GM19025 (cell line): ENCODE results near the gene REPS1.

ENCODE experiments used
- ATAC-seq: cut with Tn5 transposase; IDR thresholded peaks from one replicate; pipeline ENCODE4 v1.9.1; 2021; ENCODE audit warnings: mild to moderate bottlenecking, low read depth, moderate library complexity; ENCODE audit not compliant: unreplicated experiment

Gene REPS1

DNA sequence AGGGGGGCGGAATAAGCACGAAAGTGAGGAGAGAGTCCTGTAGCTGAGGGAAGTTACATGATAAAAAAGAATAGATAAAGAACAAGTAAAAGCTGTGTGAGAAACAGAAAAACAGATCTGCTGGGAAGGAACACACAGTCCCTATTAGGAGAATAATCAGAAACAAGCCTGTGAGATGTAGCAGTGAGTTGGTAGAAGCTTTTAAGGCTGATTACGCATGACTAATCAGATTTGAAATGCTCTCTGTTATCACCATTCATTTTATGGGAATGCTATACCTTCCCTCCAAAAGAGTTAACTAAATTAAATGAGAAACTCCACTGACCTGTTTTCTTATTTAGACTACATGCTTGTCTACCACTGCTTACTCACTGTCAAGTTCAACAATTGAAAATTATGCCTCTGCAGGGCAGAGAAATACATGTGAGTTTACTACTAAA is 15.8 kb downstream of the REPS1 start:
- no peak for ATAC-seq

DNA sequence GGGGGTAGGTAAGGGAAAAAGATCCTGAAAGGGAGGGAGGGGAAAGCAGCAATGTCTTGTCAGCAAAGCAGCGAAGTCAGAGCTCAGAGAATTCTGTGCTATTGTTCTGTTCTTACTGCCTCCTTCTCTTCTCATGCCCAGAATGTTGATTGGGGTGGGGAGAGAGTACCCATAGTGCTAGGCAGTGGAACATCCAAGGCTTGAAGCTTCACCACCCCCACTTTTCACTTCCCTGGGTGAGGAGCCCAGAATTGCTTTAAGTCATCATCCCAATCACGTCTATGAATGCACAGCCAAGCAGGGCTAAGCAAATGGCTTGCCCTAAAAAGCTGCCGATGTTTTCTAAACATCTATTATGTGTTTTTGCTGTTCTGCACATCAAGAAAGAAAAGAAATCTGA is 16.5 kb downstream of the REPS1 start:
- ATAC-seq, result no peak

DNA sequence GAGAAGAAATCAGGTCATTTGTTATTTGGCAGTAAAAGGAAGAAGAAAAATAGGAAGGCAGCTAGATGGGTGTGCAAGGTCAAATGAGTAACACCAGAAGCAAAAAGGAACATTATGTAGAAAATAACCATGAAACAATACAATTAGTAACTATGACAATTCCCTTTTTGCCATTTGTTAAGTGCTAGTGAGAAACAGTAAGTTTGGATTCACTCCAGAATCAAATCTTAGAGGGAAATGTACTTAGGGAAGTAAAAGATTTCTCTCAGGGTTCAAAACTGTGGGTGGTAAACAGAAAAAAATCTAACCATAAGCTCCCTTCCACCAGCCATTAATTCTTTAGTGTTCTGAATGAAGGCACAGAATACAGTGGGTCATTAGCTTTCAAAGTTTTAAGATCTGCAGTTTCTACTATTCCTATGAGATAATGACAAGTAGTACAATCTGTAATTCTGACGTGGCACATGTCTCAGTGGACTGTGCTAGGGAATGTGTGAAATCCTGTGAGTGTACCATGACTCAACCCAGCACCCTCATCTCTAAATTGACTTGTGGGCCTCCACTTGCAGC is 17.1 kb downstream of the REPS1 start:
- peak; percentile 57 for ATAC-seq

DNA sequence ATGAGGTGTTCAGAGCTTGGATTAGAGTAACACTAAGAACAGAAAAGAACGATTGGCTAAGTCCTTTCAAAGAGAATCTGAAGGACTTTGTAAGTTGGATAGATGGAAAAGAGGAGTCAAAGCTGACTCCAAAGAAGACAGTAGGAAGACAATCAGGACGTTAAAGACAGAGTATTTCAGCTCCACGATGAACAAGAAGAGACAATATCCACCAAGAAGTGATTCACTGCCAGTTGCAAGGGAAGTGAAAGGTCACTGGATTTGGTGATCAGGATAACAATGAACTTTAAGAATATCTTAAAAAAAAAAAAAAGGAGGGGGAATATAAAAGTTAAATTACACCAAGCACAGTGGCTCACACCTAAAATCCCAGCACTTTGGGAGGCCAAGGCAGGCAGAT is 17.9 kb downstream of the REPS1 start:
- ATAC-seq, result no peak

DNA sequence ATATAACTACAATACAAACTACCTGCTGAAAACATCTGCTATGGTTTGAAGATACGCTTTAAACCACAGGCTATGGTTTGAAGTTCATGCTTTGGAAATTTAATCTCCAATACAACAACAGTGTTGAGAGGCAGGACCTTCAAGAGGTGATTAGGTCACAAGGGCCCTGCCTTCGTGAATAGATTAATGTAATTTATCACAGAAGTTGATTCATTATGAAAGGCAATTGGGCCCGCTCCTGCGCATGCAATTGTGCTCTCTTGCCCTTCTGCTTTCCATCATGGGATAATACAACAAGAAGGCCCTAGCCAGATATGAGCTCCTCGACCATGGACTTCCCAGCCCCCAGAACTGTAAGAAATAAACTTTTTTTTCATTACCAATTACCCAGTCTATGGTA is 21.2 kb downstream of the REPS1 start:
- ATAC-seq, result no peak

DNA sequence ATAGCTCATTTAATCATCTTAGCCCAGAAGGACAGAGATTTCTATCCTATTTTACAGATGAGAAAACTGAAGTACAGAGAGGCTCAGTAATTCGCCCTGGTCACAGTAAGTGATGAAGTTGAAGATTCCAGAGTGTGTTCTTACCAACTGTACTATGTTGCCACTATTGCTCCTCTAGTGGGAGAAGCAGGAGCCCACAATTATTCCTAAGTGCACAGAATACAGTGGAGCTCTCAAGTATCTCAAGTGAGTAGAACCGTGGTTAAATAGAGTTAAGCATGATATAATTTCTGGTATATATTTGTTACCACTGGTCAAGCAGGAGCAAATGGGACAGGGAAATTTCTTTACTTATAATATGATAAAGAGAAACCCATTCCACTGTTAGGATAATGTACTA is 22.1 kb downstream of the REPS1 start:
- ATAC-seq, result no peak

DNA sequence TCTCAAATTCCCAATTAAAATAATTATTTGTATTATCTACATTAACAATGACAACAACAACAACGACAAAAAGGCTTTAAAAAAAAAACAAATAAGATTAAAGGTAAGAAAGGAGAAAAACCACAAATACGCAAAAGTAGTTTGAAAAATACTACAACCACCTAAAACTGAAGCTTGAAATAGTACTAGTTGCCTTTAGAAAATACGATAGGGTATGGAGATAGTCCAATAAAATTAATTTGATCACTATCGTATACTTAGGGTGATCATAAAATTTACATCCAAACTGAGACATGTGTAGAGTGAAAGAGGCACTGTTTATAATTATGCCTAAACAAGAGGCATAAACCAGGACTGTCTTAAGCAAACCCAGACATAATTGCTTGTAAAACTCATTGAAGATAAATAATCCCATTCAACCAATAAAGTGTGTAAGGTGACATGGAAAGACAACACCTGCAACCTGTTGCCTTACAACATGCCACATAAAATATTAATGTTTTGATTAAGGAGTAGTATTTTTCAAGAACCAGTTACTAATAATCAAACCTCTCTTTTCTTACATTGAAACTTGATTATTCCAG is 22.7 kb downstream of the REPS1 start:
- no peak for ATAC-seq

DNA sequence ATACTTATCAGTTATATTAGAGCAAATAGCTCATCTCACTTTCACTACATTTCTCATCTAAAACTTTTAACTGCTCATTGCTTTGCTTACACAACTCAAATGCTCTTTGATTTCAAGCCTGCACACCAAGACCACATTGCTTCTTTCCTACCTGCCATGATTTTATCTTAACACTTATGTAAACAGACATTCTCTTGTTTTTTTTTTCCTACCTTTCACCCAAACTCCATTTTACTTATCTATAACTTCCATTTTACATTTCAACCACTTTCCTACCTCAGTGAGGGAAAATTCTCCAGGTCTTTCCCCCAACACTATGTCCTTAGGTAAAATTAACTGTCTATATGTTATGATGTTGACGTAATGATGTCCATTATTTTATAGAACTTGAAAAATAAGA is 24.0 kb downstream of the REPS1 start:
- ATAC-seq, result no peak

DNA sequence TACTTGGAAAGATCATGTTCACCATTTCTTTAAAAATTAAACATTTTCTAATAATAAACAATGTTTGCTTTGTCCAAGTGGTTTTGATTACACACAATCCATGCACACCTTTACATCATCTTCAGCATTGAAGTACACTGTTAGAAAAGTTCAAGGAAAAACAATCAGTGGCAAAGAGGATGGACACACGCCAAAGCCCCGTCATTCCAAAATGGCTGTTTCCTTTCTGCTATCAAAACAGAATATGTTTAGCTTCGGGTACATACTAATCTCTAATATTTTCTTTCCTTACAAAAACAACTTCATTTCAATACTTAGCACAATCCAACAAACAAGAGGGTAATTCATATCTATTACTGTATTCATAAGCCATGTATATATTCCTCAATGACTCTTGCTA is 24.5 kb downstream of the REPS1 start:
- ATAC-seq, result no peak

DNA sequence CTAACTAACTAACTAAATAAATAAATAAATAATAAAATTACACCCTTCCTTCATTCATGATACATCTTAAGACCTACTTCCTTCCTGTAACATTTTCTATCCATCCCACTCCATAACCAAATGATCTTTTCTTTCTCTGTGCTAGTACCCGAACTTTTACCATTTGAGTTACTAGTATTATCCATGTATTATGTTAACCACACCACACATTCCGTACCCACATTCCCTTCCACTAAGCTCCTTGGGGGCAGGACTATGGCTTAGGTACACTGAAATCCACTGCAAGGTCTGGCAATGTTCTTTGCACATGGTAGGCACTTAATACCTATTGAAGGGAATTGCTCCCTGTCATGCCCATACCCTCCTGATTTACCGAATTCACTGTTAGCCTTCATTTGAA is 24.9 kb downstream of the REPS1 start:
- ATAC-seq, result no peak

DNA sequence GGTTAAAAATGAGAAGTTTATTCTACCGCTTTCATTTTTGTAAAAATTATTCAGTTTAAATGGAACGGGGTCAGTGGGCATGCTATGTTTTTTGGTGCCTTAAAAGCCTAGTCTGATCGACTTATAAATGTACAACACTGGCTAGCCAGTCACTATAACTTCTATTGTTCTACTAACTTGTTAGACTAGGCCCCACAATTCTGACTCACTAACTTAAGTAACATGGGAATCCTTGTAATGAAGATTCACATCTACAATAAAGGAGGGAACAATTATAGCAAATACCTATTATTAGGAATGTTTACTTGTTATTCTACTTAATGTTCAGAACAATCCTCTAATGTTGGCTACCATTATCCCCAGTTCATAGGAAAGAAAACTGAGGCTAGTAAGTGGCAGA is 28.5 kb downstream of the REPS1 start:
- ATAC-seq, result no peak

DNA sequence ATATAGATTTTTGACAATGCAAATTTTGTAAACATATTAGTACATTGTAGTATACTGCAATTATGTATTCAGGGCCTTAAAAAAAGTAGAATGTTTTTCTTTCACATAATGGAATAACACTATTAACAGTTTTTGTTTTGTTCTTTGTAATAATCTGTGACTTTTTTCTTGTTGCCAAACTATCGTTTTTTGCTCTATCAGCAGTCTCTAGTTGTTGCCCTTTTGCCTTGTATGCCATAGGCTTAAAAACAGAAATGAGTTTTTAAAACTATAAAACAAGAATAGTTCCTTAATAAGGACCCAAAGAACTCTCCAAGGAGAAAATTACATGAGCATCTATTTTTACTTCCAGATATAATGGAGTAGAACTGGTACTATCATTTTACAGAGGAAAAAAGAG is 29.5 kb downstream of the REPS1 start:
- no peak for ATAC-seq

DNA sequence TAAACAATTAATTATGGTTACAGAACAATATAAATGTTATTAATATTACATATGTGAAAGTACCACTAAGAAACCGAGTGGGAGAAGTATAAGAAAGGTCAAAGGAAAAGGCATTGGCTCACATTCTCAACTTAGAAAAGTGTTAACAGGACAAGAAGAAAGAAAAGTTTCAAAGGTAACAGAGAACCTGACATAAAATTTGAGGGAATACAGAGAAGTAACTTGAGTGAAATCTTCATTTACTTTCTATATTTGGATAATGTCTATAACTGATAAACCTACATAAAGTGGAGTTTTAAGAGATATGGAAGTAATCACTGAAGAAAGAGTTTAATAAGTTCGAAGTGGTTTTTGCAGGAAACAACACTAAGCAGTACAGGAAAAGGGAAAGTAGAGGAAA is 30.1 kb downstream of the REPS1 start:
- ATAC-seq, result no peak

DNA sequence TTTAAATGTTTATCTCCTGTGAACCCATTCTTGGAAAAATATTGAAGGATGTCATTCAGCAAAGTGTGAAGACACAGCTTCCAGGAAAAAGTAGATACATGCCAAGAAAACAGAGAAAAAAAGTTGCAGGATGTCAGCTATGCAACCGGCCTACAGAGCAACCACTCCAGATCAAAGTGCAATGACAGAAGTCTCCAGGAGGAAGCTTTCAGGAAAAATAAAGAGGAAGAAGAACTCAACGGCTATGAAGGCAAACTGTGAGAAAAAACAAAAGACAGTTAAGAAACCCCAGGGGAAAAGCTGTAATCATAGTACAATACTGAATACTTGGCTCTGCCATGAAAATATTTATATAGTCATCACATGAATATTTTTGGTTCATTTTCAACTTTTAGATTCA is 30.6 kb downstream of the REPS1 start:
- no peak for ATAC-seq

DNA sequence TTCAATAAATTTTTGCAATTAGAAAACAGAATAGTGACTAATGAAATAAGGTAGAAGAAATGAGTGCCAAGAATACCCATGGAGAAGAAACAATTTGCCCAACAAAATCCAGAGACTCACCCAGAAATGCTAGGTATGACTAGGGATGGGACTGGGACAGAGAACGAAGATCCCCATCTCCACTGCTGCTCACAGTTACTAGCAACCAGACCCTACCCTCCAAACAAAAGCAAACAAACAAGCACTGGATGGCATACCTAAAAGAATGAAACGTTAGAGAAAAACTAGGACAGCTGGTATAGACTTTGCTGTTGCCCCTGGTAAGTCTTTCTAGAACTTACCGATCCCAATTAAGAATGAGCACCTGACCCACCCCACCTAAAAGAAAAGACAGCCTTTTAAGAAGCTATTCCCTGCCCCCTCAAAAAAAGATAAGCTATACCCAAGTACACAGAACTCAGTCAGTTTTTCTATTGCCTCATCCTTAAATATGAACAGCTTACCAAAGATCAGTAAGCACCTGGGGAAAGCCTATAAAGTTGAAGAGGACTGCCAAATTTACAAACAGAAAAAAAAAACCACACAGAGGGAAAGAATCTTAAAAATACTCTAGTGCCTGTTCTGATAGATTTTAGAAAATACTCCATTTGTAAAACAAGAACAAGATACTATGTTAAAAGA is 31.7 kb downstream of the REPS1 start:
- ATAC-seq, result no peak

DNA sequence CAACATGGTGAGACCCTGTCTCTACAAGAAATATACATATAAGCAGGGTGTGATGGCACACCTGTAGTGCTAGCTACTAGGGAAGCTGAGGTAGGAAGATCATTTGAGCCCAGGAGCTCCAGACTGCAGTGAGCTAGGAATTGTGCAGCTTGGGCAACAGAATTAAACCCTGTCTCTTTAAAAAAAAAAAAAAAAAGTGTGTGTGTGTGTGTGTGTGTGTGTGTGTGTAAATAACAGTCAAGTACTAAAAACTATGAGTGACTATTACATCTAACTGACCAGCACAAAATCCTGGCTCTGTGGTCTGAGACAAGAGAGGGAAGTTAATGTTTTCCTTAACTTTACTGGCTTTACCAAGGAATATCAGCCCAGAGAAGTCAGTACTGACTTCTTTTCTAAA is 32.8 kb downstream of the REPS1 start:
- no peak for ATAC-seq

DNA sequence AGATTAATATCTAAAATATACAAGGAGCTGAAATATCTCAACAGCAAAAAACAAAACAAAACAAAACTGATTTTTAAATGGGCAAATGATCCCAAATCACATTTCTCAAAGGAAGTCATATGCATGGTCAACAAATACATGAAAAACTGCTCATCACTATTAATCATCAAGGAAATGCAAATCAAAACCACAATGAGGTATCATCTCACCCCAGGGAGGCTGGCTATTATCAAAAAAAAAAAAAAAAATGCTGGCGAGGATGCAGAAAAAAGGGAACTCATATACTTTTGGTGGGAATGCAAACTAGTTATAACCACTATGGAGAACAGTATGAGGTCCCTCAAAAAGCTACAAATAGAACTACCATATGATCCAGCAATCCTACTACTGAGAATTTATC is 34.6 kb downstream of the REPS1 start:
- no peak for ATAC-seq

DNA sequence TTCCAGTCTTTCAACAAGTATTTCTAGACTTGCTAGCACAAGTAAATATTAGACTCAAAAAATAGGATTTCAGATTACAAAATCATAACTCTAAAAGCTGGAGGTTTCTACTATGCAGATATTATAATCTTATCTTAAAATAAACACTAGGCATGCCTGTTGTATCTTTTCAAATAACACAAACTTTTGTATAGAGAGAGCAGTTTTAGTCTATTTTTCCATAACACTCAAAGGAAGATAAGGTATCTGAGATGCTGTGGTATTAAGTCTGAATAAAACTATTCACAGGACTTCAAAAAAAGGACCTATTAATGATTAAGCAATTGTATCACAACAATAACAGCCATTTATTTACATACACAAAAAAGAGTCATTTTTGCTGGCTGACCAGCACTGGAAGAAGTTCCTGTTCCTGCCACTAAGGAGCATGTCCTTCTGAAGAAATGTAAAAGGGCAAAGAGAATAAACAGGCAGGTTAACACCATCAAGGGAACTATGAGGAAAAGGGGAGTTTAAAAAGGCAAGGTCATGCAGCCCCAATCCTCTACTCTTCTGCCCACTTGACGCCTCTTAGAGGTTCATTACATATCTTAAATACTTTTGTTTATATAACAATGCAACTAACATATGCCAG is 39.4 kb downstream of the REPS1 start:
- ATAC-seq, result no peak

DNA sequence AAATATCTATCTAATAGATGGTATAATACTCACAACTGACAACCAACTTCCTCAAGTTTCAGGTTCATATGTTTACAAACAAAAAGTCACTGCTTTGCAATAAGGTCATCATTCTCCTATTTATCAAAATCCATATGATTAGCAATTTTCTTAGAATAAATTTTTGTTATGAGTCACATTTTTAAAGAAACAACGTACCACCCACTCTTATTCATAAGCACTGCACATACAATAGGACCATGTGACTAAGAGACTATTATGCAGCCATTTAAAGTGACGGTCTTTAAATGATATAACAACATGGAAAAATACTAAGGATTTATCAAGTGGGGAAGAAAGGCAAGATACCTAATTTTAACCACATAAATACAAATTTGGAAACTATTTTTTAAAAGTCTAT is 40.0 kb downstream of the REPS1 start:
- ATAC-seq, result no peak

DNA sequence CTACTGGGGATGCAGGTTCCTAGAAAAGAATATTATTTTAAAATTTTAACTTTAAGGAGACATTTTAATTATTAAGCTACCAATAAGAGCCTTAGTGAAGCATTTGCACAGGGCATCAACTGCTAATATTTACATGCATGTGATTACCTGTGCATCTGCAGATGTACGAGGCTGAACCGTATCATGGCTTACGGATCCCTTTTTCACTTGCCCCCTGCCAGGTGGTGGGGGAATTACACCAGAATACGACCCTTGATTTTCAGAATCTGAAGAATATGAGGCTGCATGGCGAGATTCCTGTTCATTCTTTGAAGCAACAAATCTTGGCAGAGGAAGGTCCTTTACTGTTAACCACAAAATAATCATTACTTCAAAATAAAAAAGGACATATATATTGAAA is 42.7 kb downstream of the REPS1 start:
- no peak for ATAC-seq

DNA sequence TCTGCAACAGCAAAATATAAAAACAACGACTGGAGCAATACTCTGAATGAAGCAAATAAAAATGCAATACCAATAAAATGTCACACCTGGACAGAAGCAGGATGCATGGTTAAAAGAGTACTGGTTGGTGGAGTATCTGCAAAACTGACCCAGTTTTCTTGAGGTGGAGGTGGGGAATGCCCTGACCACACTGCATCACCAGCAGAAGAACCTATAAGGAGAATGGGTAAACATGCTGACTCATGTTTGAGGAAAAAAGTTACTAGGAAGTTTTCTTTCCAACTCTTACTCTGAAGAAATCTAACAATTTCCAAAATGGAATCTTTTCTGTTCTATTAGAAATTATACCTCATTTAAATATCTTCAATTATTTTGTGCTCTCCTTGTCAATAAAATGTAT is 43.6 kb downstream of the REPS1 start:
- peak; percentile 69 for ATAC-seq

DNA sequence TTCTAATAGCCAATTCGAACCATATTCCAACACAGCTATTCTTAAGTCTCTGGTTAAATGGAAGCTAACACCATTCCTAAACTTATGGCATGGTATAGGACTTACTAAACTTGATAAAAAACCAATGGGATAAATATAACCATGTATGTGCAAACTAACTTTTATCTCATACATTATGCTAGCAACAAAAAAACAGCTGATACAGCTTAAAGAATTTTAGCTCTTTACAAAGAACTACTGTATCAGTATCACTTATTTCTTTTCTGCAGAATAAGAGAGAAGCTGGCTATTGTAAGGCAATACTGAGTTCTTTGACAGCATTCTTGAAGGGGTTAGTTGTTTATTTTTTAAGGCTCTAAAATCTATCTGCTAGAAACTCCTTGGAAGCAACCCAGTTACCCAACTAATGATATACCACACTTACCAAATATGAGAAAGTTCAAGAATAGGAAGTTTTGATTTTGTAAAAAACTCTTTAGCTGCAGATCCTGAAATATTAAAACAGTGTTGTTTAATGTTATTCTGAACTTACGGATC is 44.9 kb downstream of the REPS1 start:
- ATAC-seq, result no peak
